Right hindlimb (tissue), 1 donor: ENCODE measurements around the gene PNMA6E.

ENCODE experiments used
- DNase-seq: peaks from one replicate; pipeline ENCODE4 v3.0.0-alpha.2; 2018

PNMA6E gene

DNA sequence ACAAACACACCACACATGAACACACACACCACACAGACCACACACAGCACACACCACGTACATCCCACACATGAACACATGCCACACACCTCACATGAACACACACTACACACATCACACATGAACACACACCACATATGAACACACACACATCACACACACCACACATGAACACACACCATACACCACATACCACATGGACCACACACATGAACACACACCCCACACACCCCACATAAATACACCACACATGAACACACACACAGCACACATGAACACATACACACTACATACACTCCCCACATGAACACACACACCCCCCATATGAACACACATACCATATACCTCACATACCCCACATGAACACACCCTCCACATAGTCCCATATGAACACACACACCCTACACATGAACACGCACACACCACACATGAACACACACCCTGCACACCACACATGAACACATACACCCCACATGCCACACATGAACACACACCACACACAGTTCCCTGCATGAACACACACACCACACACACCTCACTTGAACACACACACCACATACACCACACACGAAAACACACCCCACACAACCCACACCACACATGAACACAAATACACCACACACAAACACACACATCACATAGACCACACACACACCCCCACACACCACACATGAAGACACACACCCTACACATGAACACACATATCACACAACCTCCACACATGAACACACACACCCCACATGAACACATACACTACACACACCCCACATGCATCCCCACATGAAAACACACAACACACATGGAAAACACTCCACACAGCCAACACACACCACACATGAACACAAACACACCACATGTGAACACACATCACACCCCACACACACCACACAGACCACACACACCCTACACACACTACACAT lies 18.3 kb downstream of the PNMA6E start:
- no peak for DNase-seq

DNA sequence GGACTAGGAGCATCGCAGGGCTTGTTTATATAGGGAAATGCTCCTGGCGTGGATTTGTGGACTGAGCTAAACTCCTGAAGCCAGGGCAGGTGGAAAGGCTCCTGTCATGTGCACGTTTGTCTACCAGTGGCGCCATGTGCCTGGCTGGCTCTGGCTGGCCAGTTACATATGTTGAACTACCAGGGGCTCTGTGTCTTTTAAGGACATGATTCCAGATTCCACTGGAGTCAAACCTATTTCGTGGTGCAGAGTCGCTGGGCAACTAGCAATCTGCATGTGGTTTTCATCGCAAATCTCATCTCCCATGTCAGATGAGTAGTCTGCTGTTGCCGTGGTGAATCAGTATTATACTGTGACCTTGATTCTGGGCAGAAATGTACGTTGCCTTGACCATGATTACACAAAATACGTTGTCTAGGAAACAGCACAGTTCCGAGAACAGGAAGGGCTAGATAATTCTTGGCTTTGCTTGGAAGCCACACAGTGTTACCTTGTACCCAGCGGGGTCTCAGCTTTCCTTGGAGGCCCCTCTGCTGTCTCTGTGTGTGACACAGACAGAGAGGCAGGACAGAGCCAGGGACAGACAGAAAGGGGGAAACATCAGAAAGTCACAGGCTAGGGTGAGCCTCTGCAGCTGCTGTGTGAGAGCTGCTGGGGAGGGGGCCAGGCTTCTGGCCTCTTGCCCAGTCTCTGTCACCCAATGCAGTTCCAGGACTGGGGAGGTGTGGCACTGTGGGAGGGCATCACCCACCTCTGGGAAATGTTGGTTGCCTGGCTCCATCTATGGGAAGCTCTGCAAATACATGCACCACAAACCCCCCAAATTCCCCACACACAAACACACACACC lies 19.2 kb downstream of the PNMA6E start:
- peak; percentile 86 for DNase-seq

DNA sequence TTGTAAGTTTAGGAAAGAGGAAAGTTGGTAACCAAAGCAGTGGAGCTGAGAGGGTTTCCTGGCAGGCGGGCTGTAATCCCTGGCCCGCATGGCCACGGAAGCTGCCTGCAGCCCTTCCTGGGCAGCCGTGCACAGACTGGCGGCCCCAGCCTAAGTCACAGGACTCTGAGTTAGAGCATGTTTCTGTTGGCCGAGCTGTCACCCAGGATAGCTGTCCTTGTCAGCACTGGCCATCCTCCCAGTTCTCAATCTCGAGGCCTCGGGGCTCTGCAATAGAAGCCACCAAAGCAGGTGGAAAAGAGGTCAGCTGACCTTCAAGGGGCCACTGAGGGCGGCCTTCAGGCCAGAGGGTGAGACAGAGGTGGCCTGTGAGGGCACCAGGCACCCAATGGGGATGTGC lies 20.5 kb downstream of the PNMA6E start:
- DNase-seq: peak; percentile 37

DNA sequence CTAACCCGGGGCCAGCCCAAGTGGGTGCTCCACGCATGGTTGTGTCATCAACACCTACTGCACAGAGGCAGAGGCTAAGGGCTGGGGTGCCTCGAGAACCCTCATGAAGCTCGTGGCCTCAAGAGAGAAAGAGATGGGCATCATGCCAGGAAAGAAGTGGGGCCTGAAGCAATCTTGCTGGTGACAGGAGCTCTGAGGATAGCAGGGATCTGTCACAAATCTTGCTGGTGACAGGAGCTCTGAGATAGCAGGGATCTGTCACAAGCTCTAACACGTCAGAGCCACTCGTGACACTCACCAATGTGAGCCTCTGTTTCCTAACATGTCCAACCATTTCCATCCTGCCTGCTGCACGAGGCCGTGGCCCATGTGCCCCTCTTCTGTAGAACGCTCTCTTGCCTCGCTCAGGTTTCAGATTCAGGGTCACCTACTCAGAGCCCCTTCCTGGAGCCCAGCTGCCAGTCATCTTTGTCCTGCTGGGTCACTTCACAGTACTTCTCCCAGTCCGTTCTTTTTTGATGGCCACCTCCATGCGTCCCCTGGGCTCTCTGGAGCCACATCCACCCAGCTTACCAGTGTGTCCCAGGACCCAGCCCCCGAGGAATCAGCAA lies 21.1 kb downstream of the PNMA6E start:
- DNase-seq: no peak

DNA sequence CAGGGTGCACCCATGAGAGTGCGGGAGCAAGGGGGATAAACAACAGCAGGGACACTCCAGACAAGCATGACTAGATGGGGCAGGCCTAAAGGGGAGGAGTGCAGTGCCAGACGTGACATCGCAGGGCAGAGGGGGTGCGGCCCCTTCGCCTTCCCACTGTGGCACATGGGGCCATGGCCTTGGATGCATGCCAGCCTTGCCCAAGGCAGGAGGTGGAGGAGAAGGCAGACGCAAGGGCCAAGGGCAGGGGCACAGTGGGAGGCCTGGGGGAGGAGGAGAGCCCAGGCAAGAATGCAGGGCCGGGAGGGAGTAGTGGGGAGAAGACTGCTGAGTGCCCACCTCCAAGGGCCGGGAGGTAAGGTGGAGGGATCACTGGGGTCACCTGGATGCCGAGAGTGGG lies 21.6 kb downstream of the PNMA6E start:
- DNase-seq: no peak

DNA sequence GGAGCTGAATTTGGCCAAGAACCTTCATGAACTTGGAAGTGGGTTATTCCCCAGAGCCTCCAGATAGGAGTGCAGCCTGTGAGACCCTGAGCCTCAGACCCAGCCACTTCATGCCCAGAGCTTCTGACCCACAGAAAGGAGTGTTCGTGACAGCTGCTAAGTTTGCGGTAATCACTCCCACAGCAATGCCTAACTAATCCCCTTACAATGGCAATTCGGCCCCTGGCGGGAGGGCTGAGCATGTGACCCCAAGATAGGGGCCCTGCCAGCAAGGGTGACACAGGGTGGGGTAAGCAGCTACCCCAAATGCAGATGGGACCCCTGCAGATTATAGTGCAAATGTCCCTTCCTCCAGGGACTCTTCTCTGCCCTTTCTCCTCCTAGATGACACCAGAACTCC lies 22.5 kb downstream of the PNMA6E start:
- no peak for DNase-seq

DNA sequence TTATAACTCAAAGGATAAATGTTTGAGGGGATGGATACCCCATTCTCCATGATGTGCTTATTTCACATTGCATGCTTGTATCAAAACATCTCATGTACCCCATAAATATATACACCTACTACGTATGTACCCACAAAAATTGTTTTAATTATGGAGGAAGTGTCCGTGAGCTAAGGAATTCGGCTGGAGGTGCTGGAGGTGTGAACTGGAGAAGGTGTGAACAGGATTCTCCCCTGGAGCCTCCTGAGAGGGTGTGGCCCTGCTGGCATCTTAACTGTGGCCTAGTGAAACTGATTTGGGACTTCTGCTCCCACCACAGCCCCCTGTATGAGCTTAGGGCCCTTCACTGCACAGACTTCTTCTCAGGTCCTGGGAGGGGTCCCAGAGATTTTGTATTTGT lies 23.4 kb downstream of the PNMA6E start:
- DNase-seq: no peak

DNA sequence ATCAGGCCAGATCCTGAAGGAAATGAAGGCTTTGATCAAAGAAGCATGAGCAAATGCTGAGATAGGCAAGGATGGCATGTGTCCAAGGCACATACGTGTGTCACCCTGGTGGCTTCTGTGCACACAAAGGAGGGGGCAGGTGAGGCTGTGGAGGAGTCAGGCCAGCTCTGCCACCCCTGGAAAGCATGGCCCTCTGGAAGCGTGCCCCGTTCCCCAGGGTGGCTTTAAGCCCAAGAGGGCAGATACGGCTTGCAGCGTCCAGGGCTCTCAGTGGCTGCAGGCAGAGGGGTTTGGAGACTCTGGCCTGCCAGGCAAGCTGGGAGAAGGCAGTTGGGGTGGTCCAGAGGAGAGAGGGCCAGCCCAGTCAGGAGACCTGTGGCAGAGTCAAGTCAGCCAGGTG lies 25.6 kb downstream of the PNMA6E start:
- DNase-seq: no peak

DNA sequence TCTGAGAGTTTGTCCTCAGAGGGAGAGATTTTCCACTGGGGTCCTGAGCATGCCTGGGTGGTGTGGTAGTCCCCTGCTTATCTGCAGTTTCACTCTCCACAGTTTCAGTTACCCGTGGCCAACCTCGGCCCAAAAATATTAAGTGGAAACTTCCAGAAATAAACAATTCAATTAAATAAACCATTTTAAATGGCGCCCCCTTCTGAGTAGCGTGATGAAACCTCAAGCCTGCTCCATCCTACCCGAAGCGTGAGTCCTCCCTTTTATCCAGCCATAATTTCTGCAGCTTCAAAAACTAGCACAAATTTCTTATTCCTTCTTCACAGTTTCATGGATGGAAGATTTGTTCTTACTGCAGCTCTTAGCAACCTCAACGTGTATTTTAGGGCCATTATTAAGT lies 26.7 kb downstream of the PNMA6E start:
- no peak for DNase-seq

DNA sequence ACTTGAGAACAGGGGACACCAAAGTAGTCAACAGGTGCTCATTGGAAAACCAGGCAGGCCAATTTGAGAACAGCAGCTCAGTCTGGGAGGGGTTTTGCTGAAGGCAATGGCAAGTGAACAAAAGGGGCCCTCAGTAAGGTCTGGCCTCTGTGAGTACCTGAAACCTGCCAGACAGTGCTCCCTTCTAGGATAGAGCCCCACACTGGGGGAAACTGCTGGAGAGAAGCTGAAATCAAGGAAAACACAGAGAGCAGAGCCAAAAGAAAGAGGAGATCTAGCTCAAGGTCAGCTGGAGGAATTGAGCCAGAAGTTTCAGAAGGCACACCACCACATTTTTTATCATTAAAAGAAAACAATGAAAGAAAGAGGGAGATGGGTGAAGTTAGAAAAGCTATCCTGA lies 28.2 kb downstream of the PNMA6E start:
- no peak for DNase-seq

DNA sequence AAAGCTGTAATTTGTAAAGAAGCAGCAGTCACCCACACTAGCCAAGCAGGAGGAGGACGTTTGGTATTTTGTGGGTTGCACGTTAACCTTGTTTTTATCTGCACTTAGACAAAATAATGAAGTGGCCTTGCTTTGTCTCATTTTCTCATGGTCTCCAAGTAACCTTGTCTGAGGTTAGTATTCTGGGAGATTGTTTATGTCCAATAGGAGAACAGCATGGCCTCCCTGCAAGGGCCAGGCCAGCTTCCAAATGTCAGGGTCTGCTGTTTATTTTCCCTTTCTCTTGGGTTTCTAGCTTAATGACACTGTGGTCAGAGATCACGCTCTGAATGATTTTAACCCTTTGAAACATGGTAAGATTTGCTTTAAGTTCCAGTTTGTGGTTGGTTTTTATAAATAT lies 29.9 kb downstream of the PNMA6E start:
- no peak for DNase-seq

DNA sequence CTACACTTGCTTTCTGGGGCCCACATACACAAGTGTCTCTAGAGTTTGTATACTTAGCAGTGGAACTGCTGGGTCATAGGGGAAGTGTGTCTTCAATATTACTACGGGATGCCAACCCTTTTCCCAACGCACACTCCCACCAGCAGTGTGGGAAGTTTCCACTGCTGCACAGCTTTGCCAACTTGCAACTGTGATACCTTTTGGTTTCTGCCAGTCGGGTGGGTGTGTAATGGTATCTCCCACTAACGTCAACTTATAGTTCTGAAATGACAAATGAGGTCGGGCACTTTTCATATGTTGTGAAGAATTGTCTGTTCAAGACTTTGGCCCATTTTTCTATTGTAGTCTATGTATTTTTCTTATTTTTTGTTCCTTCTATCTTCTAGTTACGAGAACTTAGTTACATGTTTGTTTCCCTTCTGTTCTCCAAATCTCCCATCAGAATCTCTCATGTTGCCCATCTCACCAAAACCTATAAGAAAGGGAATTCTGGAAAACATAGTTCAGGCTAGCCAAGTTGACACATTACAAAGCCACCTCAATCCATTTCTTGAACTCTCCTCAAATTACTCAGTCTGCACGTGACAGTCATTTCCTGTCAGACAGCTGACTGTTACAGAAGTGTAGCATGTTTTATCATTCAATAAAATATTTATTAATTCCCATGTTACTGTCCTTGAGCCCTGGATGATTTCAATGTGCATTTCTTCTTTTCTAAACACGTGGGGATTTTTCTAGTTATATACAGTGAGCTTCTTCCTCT lies 30.7 kb downstream of the PNMA6E start:
- no peak for DNase-seq

DNA sequence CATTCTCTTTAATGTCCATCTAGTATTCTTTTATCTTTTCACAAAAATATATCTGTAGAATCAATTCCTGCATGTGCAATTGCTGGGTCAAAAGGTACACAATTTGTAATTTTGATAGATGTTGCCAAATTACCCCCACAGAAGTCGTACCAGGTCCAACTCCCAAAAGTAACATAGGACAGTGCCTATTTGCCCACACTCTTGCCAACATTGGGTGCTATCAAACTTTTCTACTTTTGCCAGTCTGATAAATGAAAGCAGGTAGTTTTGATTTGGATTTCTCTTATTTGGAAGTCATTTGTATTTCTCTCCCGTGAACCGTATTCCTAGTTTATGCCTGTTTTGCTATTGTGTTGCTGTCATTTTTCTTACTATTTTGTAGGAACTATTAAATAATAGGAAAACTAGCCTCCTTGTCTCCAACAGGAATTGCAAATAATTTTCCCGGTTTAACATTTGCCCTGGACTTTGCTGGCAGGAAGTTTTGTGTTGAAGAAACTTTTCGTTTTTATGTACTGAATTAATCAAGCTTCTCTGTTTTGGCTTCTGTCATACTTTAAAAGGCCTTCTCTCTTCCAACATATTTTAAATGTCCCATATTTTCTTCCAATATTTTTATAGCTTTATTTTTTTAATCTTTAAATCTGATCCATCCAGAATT lies 34.1 kb downstream of the PNMA6E start:
- DNase-seq: no peak

DNA sequence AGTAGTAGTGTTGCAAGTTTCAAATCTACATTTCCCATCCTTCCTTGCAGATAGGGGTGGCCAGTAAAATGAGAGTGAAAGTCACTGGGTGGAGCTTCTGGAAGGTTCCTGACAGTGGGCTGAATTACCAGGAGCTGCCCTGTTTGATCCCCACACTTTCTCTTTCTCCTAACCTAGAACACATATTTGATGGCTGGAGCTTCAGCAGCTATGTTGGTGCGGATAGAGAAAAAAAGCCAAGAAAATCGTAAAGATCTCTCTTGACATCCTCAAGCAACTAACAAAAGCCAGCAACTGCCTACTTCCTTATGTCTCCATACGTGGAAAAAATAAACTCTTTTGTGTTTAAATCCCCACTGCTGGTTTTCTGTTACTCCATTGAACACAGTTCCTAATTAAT lies 35.0 kb downstream of the PNMA6E start:
- DNase-seq: no peak

DNA sequence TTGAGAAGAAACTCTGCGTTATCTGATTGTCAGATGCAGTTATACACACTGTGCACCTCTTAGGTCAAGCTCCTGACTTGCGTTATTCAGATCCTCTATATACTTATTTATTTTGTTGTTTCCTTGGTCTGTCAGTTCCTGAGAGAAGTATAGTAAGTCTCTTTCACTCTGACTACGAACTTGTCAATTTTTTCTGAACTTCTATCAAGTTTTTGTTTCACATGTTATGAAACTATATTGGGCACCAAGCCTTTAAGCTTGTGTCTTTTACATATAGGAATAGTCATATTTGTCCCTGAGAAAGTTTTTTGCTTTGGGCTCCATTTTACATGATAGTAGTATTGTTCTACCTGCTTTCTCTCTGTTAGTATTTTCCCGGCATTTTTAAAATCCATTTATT lies 35.5 kb downstream of the PNMA6E start:
- no peak for DNase-seq

DNA sequence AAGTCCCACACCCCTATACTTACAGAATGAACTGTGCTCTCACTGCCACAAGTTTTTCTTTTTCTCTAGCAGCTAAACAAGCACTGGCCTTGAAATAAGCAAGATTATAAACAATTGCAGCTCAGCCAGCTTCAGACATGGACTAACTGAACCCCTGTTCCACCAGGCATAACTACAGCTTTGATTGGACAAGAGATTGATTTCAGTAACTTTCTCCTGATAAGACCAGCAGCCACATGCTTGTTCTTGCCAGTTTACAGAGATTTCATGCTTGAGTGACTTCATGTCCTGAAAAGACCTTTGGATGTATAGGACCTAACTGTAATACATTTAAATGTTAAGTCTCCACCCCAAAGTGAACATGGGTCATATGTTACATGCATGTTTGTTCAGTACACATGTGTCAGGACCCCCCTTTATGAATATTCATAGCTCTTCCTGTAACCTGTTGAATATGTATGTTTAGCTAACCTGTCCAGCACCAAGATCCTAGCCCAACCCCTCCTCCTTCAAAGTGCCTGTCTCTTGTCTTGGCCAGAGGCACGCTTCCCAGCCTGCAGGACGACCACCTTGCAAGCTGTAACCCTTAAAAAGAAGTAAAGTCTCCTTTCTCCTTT lies 39.3 kb downstream of the PNMA6E start:
- DNase-seq: no peak

DNA sequence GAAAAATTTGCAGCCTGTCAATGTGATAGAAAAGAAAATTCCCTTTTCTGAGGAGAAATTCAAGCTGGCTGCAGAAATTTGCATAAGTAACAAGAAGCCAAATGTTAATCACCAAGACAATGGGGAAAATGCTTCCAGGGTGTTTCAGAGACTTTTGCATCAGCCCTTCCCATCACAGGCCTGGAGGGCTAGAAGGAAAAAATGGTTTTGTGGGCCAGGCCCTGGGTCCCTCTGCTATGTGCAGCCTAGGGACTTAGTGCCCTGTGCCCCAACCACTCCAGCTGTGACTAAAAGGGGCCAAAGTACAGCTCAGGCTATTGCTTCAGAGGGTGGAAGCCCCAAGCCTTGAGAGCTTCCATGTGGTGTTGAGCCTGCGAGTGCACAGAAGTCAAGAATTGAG lies 43.3 kb downstream of the PNMA6E start:
- DNase-seq: no peak

DNA sequence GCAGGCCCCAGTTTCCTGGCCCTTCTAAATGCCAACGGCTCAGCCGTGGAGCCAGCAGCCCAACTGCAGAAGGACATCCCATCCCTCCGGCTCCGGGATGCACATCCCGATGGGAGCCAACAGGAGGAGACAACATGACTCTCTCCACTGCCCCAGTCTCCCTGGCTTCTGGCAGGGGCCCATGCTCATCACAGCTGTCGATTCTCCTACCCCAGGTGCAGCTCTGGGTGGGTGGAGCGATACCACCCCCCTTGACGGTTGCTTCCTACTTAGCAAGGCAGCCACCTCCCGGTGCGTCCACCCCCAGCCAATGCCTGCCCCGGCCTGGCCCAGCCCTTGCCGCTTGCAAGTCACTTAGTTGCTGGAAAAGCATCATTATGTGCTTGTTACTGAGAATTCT lies 47.7 kb downstream of the PNMA6E start:
- DNase-seq: no peak

DNA sequence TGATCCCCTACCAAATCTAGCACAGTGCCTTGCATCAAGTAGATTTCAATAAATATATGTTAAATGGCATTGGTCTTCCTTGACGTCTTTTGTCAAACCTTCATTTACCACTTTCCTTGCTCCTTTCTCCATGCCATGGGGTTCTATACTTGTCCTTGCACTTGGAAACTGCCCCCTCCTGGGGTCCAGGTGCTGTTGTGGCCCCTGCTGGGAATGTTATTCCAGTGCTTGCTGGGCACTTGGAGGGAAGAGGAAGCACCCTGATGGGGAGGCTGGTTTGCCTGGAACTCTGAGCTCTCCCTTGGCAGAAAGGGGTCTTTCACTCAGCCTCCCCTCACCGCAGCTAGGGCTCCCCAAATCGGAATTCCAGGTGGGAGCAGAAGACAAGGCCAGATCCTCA lies 48.3 kb downstream of the PNMA6E start:
- DNase-seq: no peak

DNA sequence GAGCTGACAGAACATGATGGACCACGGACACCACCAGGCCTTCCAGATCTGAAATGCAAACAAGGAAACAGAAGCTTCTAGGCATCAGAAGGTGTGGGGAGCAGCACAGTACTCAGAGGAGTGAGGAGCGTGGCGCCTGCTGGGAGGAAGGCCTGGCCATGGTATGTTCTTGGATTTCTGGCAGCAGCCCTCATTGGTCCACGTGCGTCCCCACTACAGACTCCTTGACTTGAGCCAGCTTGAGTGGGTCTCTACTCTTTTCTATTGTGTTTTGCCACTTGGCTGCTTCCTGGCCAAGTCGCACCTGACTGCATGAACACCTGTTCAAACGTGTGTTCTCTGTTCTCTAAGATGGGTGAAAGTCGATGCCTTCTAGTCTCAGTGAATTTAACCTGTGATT lies 49.2 kb downstream of the PNMA6E start:
- no peak for DNase-seq

DNA sequence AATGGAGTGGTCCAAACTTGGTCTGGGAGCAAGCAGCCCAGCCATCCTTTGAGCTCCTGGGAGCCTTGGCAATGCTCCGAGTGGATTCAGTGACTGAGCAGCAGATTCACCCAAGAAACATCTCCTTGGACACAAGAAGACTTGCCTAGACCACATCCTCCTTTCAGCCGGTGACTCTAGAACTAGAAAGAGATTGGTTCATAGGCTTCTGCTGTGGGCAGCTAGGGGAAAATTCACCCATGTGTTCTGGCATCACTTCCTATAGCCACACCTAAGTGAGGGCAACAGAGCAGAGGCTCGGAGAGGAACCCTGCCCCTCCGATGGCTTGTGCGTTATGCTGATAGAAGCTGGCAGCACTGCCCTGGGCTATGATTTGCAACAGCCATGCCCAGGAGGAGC lies 51.2 kb downstream of the PNMA6E start:
- no peak for DNase-seq

DNA sequence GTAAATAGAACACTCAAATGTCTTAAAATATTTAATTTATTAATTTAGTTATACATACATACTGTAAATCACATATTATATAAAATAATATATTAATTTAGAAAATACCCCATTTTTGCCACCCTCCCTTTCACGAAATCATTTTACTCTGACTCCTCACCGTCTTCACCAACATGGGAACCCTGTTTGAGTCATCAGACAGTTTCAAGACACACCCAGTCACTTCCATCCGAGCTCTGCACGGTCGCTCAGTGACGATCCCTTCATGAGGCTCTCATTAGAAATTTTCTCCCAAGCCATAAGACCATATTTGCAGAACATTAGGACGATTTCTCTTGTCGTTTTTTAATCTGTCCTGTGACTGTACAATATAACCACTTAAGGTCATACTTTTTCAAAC lies 52.7 kb downstream of the PNMA6E start:
- DNase-seq: no peak
